Esophagus mucosa (tissue), 1 donor: ENCODE results near the gene PHACTR3. TPM values are rescaled to one million over a fixed set of nuclear protein-coding genes. Genes with fewer than 3 reads are reported as not detected.

Experiments used
- ATAC-seq: fragments of 200-7000 bp; cut with Tn5 transposase; one replicate; pipeline ENCODE4 v1.9.1; 2020
- total RNA-seq: library from RNA; stranded (reverse); gene quantifications from one replicate; pipeline ENCODE4 v1.2.4, GENCODE V29; 2023
- donor health status: DM: yes; HTN: yes; CAD: no.

PHACTR3 gene
- total RNA-seq, 1 donor from 2014 or later = not detected

- ATAC-seq = no peak
Observed at GRCh38 chr20:59756241-59756640, 151.9 kb downstream of the PHACTR3 start.

GRCh38 chr20:59764037-59764436 is 159.7 kb downstream of the PHACTR3 start:
- no peak for ATAC-seq

GRCh38 chr20:59765599-59766177 is 161.3 kb downstream of the PHACTR3 start:
- no peak for ATAC-seq

- ATAC-seq = no peak
Observed at GRCh38 chr20:59767656-59768055, 163.3 kb downstream of the PHACTR3 start.

GRCh38 chr20:59770270-59770669 is 165.9 kb downstream of the PHACTR3 start:
- no peak for ATAC-seq

GRCh38 chr20:59770851-59771250 is 166.5 kb downstream of the PHACTR3 start:
- ATAC-seq = no peak

- ATAC-seq = no peak
Observed at GRCh38 chr20:59771506-59772372, 167.4 kb downstream of the PHACTR3 start.

- no peak for ATAC-seq
Observed at GRCh38 chr20:59772373-59772705, 168.0 kb downstream of the PHACTR3 start.

- ATAC-seq = peak; percentile 75
Observed at GRCh38 chr20:59772931-59773913, 168.9 kb downstream of the PHACTR3 start.

- ATAC-seq = no peak
Observed at GRCh38 chr20:59774204-59774641, 169.9 kb downstream of the PHACTR3 start.

GRCh38 chr20:59774921-59775686 is 170.8 kb downstream of the PHACTR3 start:
- ATAC-seq = no peak

GRCh38 chr20:59775687-59776055 is 171.3 kb downstream of the PHACTR3 start:
- no peak for ATAC-seq

GRCh38 chr20:59776059-59776603 is 171.8 kb downstream of the PHACTR3 start:
- no peak for ATAC-seq

GRCh38 chr20:59776626-59777330 is 172.4 kb downstream of the PHACTR3 start:
- no peak for ATAC-seq

- no peak for ATAC-seq
Observed at GRCh38 chr20:59777331-59777725, 173.0 kb downstream of the PHACTR3 start.

- ATAC-seq = no peak
Observed at GRCh38 chr20:59777814-59778575, 173.7 kb downstream of the PHACTR3 start.

- ATAC-seq = no peak
Observed at GRCh38 chr20:59778615-59779200, 174.4 kb downstream of the PHACTR3 start.

- ATAC-seq = no peak
Observed at GRCh38 chr20:59779656-59780380, 175.5 kb downstream of the PHACTR3 start.

- ATAC-seq = no peak
Observed at GRCh38 chr20:59780494-59781185, 176.3 kb downstream of the PHACTR3 start.
